Fibroblast of lung (primary cell): Measurements from ENCODE around the gene RANGRF. TPM values are rescaled to one million over a fixed set of nuclear protein-coding genes. Genes with fewer than 3 reads are reported as not detected.

ENCODE experiments used
- DNase-seq, 2 donors: peaks; one replicate each; pipeline versions ENCODE4 v3.0.0 to v3.0.0-alpha.2; 2010; ENCODE audit warnings: low read depth in 2 of 2
- H2AFZ ChIP-seq: 2 replicates; pipeline ENCODE4 v1.5.1; 2012; ENCODE audit warnings: low read length, control low read depth, inconsistent platforms
- H3K27ac ChIP-seq: 2 replicates; pipeline ENCODE4 v1.5.1; 2011; ENCODE audit warnings: low read length, control low read depth; ENCODE audit not compliant: insufficient read depth
- H3K27me3 ChIP-seq: 2 replicates; pipeline ENCODE4 v1.5.1; 2011; ENCODE audit warnings: mild to moderate bottlenecking, low read length; ENCODE audit not compliant: control insufficient read depth, insufficient read depth
- H3K36me3 ChIP-seq: 2 replicates; pipeline ENCODE4 v1.5.1; 2011; ENCODE audit warnings: low read length; ENCODE audit not compliant: control insufficient read depth, insufficient read depth
- H3K4me1 ChIP-seq: 2 replicates; pipeline ENCODE4 v1.5.1; 2011; ENCODE audit warnings: low read length; ENCODE audit not compliant: control insufficient read depth, insufficient read depth; ENCODE audit errors: extremely low read depth
- H3K4me2 ChIP-seq: 2 replicates; pipeline ENCODE4 v1.5.1; 2011; ENCODE audit warnings: low read length, control low read depth; ENCODE audit not compliant: insufficient read depth; ENCODE audit errors: extremely low read depth
- H3K4me3 ChIP-seq, 4 experiments: fragments of 200-600 bp in 1 of 4; sonication (generic) in 1 of 4; replicated peaks in 1 of 4; 2 replicates each; pipeline ENCODE4 v1.5.1; 2011 to 2016; ENCODE audit warnings: low read length in 4 of 4, low read depth in 3 of 4, mild to moderate bottlenecking in 3 of 4, control low read depth in 2 of 4, inconsistent platforms in 1 of 4, mixed read lengths in 1 of 4; ENCODE audit not compliant: insufficient read depth in 1 of 4; ENCODE audit errors: control extremely low read depth in 1 of 4
- H3K79me2 ChIP-seq: 2 replicates; pipeline ENCODE4 v1.5.1; 2012; ENCODE audit warnings: mild to moderate bottlenecking, low read length, inconsistent platforms; ENCODE audit not compliant: control insufficient read depth, insufficient read depth
- H3K9ac ChIP-seq: 2 replicates; pipeline ENCODE4 v1.5.1; 2011; ENCODE audit warnings: mild to moderate bottlenecking, low read length, control low read depth; ENCODE audit not compliant: insufficient read depth
- H3K9me3 ChIP-seq: 2 replicates; pipeline ENCODE4 v1.5.1; 2012; ENCODE audit warnings: low read depth, low read length; ENCODE audit not compliant: control insufficient read depth, insufficient read depth
- H4K20me1 ChIP-seq: 2 replicates; pipeline ENCODE4 v1.5.1; 2011; ENCODE audit warnings: low read length; ENCODE audit not compliant: control insufficient read depth, insufficient read depth; ENCODE audit errors: extremely low read depth
- CTCF ChIP-seq, 2 donors: IDR thresholded peaks in 1 of 2; conservative IDR thresholded peaks in 1 of 2; 1 replicate in 1 of 2; 2 replicates in 1 of 2; pipeline ENCODE4 v1.5.1; 2011 to 2012; ENCODE audit warnings: low read length in 2 of 2, control low read depth in 1 of 2, inconsistent platforms in 1 of 2, low read depth in 1 of 2, mild to moderate bottlenecking in 1 of 2
- EZH2 ChIP-seq: IDR thresholded peaks from 2 replicates; pipeline ENCODE4 v1.5.1; 2012; ENCODE audit warnings: low read length, control low read depth, mild to moderate bottlenecking; ENCODE audit errors: missing control alignments
- polyA plus RNA-seq, 2 donors: library from polyadenylated mRNA; depleted of rRNA in 1 of 2; stranded (reverse) in 1 of 2; unstranded in 1 of 2; fragments of >200 nt; gene quantifications; 2 replicates each; pipeline ENCODE4 v1.2.1, GENCODE V29; 2011 to 2012; ENCODE audit warnings: missing spikeins in 1 of 2
- total RNA-seq: library from RNA; depleted of rRNA; stranded (reverse); fragments of >200 nt; gene quantifications from 2 replicates; pipeline ENCODE4 v1.2.1, GENCODE V29; 2014

RANGRF gene
- total and polyA plus RNA-seq, 2 donors (not counting 1 experiment from before 2014, with no cell fraction given) = 15.4 to 19.8 TPM

DNA sequence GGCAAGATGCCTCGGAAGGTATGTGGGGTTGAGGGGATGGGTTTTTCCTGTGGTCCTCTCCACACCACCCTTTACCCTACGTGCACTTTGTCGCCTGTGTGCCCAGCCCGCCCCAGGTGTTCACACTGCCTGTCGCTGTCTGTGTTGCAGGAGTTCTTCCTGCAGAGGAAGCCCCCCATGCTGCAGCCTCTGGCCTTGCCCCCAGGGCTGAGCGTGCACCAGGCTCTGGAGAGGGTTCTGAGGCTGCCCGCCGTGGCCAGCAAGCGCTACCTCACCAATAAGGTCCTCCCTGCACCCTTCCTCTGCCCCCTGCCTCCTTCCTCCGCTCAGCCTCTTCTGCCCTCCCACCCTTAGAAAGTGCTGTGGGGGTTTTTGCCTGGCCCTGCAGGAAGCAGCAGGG, 24.1 kb upstream of the RANGRF start:
- H2AFZ ChIP-seq = no peak overlapping the region
- H3K27me3 ChIP-seq = no peaks in the 10 kb centered on the region
- no peak for DNase-seq
- H3K4me2 ChIP-seq = no peak overlapping the region
- no peak overlapping the region for H3K9ac ChIP-seq
- no peaks in the 10 kb centered on the region for H3K79me2 ChIP-seq
- H3K27ac ChIP-seq = no peak overlapping the region
- H3K4me1 ChIP-seq = no peaks in the 10 kb centered on the region
- no peak overlapping the region for H3K4me3 ChIP-seq
- no peaks in the 10 kb centered on the region for H3K9me3 ChIP-seq
- H4K20me1 ChIP-seq = no peaks in the 10 kb centered on the region
- H3K36me3 ChIP-seq = peaks cover 16% of the 10 kb centered on the region
- no peak for TF ChIP-seq EZH2
- no peak for TF ChIP-seq CTCF (conservative IDR thresholded peaks at IDR 0.05 in 1 of 2, IDR thresholded peaks at IDR 0.05 in 1 of 2; ENCODE audit: low read depth in 1 of 2, low read length in 2 of 2)

GRCh38 chr17:8264836-8265542, 23.5 kb upstream of the RANGRF start:
- no peaks in the 10 kb centered on the region for H3K4me1 ChIP-seq
- no peak overlapping the region for H3K9ac ChIP-seq
- H3K4me3 ChIP-seq = no peak overlapping the region
- H3K9me3 ChIP-seq = no peaks in the 10 kb centered on the region
- H3K36me3 ChIP-seq = peaks cover 16% of the 10 kb centered on the region
- no peaks in the 10 kb centered on the region for H4K20me1 ChIP-seq
- H3K27me3 ChIP-seq = no peaks in the 10 kb centered on the region
- H3K4me2 ChIP-seq = no peak overlapping the region
- no peak for DNase-seq
- no peak overlapping the region for H3K27ac ChIP-seq
- no peak for TF ChIP-seq CTCF (conservative IDR thresholded peaks at IDR 0.05 in 1 of 2, IDR thresholded peaks at IDR 0.05 in 1 of 2; ENCODE audit: low read depth in 1 of 2, low read length in 2 of 2)
- TF ChIP-seq EZH2 = no peak
- no peak overlapping the region for H2AFZ ChIP-seq
- H3K79me2 ChIP-seq = no peaks in the 10 kb centered on the region

GRCh38 chr17:8266648-8267479, 21.6 kb upstream of the RANGRF start:
- H3K9ac ChIP-seq = no peak overlapping the region
- peaks cover 14% of the 10 kb centered on the region for H3K36me3 ChIP-seq
- no peaks in the 10 kb centered on the region for H3K4me1 ChIP-seq
- H3K27ac ChIP-seq = no peak overlapping the region
- DNase-seq = no peak
- TF ChIP-seq EZH2 (no peak), CTCF (conservative IDR thresholded peaks at IDR 0.05 in 1 of 2, IDR thresholded peaks at IDR 0.05 in 1 of 2; ENCODE audit: low read depth in 1 of 2, low read length in 2 of 2) (no peak)
- H3K4me2 ChIP-seq = no peak overlapping the region
- no peaks in the 10 kb centered on the region for H3K9me3 ChIP-seq
- no peak overlapping the region for H3K4me3 ChIP-seq
- H3K27me3 ChIP-seq = no peaks in the 10 kb centered on the region
- no peaks in the 10 kb centered on the region for H3K79me2 ChIP-seq
- H2AFZ ChIP-seq = no peak overlapping the region
- H4K20me1 ChIP-seq = no peaks in the 10 kb centered on the region
